Activated CD8-positive, alpha-beta memory T cell treated with anti-CD3 and anti-CD28 coated beads, Interleukin-2, amount 50 U/mL, for 48 hours (primary cell): ENCODE data around the gene RBMS3.

Source experiments
- DNase-seq: peaks from one replicate; pipeline ENCODE4 v3.0.0-alpha.2; 2020

Gene RBMS3

DNA sequence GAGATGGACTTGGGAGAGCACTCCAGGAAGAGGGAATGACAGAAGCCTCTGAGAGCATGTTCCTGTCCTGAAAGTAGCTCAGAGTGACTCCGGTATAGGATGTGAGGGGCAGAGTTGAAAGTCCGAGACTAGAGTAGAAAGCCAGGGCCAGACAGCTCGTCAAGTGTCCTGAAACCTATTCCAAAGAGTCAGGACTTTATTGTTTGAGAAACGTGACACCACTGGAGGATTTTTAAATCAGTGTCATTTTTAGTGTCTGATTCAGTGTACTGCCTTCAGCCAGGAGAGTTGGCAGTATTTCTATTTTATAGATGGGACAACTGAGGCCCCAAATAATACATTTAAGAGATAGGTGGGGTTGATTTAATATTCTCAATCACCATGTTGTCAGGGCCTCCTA is 1.6 kb upstream of the RBMS3 start:
- no peak for DNase-seq

DNA sequence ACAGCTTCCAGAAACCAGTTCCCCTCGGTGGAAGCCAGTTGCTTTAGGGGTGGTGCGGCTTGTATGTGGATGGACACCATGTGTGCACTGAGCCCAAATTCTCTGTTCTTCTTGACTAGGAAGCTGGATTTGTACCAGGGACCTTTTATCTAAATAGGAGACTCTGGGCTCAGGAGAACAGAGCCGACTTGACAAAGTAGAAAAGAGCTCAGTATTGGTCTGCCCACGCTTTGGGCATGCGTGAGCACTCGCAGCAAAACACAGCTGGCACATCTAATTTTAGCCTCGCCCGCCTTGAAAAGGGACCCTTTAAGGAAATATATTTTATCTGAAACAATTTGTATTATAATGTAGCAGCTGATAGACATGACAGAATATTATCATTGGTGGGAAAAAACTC is 1.1 kb upstream of the RBMS3 start:
- no peak for DNase-seq

- DNase-seq, result no peak
Measured at GRCh38 chr3:29281094-29281343, 148 bp downstream of the RBMS3 start.

DNA sequence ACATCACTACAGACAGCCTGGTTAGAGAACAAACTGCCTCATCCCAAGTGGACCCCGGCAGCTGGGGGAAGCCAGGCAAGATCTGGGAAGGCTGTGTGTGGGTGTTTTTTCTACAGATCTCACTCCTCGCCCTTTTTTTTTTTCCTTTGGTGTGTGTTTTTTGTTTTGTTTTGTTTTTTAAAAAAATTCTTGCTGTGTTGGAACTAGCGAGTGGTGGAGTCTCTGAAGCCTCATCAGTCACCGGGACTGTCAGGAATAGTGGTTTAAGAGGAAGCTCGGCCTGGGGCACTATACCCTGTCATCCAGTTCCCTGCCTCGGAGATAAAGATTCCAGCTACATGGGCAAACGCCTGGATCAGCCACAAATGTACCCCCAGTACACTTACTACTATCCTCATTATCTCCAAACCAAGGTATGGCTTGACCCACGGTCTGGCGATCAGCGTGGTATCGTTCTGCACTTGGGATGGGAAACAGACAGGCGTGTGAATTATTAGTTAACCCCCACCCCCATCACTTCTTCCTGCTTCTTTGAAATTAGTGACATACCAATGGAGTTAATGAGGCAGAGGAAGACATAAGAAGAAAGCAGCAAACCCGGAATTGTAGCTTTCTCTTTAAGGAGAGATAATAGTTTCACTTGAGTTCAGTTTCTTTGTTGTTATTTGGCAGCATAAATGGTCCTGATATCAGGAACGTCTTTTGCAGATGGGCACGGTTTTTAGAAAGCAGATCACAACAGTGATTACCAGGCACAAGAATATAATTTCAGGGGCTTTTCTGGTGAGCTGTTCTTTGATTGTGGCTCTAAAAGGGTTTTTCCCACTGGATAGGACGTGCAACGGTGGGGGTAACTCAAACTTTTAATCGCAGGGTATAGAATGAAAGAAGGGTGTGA is 722 bp downstream of the RBMS3 start:
- DNase-seq, result no peak

DNA sequence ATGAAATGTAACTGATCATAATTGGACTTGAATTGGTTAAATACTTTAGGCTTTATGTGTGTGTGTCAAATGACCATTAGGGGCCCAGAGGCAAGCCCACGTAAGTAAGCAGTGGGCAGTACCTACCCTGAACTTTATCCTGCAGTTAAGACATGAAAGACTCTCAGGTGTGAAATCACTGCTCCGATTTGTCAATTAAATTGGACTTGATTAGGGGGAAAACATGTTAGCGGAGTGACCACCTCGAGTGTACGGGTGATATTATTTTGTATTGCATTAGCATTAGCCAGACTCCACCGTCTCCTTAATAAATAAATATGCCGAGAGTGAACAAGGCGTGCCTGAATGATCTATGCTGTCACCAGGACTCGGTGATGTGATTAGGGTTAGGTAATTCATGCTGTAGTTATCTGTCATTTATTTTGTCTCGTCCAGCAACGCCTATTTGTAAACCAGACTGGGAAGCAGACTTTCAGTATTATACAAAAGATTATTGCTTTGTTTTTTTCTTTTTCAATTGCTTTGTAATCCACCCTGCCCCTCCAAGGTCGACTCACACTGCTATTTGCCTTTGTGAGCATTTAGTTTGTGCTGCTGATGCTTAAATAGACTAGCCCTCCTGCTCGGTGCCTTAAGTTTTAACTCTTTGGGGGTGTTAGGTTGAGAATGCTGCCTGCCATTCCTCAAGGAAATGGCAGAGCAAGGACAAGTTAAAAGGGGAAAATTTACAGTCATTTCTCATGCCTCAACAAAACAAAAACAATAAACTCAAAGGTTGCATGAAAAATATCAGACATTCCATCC is 1.8 kb downstream of the RBMS3 start:
- DNase-seq, result no peak

DNA sequence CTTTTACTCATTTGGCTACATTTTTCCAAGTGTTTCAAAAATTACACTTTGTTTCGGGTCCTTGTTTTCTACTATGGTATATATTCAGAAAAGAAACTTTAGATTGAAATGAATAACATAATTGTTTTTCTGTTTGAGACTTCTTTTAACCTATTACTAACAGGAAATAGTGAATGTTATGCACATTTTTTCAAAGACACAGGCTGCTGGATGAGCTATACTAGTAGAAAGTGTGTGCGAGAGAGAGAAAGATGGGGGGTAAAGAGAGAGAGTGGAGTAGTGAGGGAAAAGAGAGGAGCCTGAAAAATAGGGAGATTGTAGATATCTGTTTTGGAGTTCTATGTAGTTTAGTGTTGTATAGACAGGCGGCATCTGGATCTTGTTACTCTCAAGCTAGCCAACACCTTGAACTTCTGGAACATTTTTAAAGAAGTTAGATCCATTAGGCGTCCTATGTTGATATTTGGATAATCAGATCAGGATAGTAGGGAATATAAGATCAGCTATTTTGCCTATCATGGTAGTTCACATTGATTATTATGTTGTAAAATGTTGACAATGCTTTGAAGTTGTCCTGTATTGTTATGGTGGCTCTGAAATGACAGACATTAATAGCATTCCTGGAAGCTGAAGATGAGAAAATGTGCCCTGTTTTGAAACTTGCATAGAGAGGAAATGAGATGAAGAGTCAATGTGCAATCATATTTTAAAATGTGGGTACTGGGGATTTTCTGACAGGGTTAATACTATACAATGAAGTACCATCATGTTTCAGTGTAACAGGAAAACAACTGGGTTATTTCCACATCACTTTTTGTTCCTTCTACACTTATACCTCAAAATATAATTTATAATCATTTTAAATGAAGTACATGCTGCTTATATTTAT is 2.6 kb downstream of the RBMS3 start:
- no peak for DNase-seq

DNA sequence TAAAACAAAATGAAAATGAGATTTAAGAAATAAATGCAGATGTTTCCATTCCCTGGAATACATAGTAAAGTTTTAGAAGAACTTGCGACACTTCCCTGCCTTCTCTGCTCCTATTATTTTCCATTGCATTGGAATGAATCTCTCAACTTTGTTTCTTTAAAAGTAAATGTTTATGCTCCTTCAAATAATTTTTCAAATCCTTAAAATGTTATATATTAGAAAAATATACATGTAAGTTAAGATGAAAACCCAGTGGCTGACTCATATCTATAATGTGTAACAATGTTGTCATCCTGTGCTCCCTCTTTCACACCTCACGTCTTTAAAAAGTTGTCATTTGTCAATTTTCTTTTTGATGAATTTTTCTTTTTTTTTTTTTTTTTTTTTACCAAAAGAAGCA is 3.6 kb downstream of the RBMS3 start:
- no peak for DNase-seq

DNA sequence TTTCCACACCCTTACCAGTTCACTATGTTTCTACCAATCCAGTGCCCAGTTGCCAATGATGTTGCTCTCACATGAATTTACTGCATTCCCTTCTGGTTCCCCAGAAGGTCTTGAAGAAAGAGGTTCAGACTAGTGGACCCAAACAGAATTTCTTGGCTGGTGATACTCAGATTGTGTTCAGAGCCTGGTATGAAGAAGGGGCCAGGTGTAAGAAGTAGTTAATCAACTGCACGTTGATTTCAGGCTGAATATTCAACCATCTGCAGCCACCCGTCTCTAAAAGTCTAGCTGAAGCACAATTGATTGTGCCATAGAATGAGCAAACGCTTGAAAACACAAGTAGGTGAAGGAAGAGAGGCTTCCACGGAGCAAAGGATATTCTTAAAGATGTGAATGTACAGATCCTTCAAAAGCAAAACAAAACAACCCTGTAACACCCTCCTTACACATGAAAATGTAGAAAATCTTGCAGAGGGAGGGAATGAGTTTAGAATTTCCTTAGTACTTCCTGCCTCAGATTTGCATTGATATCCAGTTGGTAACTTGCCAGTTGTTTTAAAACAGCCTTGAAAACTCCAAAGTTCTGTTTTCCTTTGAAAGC is 4.7 kb downstream of the RBMS3 start:
- no peak for DNase-seq

DNA sequence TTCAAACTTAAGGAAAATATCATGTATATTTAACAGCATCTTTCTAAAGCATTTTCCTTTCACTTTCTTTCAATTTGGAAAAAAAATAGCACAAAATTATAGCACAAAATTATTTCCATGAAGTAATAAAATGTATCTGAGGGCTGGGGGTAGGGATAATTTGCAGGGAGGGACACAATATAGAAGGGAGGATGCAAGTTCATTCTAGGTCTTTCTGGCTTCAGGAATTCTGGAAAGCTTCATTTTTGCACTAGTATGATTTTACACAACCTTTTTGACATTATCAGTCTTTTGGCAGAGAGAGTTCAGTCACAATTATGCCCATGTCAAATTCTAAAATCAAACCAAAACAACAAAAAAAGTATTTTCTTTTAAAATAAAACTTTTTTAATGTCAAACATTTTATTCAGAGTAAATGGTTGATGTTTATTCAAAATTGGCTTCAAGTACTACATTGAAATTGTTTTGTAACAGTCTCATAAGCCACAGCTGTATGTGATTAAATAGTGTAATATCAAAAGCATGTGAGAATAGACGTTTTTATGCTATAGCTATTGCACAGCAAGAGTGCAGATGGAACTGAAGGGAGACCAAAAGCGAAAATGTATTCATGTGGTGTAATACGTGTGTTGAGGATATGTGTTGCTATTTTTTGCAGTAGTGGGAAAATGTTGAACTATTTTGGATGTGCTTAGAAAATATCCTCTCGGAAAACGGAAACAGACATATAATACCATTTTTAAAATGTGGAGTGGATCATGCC is 5.8 kb downstream of the RBMS3 start:
- DNase-seq, result no peak

- DNase-seq, result no peak
Measured at GRCh38 chr3:29290596-29290995, 9.7 kb downstream of the RBMS3 start.

DNA sequence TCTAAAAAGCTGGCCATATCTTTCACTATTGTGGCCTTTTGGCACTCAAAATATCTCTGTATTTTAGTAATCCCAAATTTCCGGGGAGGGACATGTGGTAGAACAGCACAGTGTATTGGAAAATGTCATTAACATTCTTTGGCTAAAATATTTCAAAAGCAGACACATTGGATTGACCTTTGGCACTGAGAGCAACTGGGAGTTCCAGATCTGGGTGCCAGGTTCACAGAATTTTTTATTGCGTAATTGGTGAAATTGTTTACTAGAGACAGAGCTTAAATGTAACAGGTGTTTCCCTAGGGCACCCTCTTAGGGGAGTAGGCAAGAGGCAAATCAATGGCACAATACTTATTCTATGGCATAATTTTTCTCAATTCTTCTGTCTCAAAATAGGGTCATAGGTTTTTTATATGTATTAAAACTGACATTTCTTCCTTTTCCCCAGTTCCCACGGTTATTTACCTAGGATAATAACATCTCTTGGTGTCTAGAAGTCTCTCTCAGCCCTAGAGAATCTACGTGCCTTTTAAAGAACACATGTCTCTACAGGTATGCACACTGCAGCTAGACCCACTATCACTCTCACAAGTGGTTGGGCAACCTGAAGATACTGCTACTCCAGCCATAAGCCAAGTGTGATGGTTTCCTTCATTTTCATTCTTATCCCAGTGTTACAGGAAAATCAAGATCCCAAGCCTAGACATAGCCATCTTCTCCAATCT is 10.6 kb downstream of the RBMS3 start:
- no peak for DNase-seq

GRCh38 chr3:29291982-29292363 is 11.1 kb downstream of the RBMS3 start:
- no peak for DNase-seq

DNA sequence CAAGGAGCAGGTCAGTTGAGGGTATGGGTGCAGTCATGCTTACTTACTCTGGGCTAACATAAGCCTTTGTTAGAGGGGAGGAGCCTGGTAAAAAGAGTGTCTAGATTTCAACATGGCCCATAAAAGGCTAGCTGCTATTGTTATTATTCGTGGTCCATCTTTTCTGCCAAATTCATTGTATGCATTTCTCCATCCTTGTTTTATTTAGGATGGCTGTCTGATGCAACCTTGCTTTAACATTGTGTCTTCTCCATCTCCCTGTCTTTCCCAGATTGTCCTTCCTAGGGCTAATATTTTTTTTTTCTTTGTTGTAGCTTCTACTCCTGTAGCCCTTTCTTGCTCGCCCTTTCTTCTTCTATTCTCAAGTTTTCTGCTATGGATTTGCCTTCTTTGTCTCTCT is 12.6 kb downstream of the RBMS3 start:
- DNase-seq, result no peak

DNA sequence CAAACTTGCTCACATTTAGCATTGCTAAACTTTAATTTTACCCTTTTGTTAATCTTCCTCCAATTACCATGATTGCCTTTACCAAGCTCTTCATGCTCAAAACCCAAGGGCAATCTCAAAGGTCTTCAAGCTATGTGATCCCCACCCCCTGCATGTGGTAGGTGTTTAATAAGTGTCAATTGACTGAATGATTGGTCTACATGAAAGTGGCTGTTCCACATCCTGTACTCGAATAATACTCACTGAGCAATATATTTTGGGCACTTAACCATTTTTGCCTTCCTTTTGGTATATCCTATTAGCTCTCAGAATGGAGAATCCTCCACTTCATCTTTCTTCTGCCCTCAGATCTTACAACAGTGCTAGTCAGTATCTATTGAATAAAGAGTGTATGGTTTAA is 17.1 kb downstream of the RBMS3 start:
- no peak for DNase-seq

DNA sequence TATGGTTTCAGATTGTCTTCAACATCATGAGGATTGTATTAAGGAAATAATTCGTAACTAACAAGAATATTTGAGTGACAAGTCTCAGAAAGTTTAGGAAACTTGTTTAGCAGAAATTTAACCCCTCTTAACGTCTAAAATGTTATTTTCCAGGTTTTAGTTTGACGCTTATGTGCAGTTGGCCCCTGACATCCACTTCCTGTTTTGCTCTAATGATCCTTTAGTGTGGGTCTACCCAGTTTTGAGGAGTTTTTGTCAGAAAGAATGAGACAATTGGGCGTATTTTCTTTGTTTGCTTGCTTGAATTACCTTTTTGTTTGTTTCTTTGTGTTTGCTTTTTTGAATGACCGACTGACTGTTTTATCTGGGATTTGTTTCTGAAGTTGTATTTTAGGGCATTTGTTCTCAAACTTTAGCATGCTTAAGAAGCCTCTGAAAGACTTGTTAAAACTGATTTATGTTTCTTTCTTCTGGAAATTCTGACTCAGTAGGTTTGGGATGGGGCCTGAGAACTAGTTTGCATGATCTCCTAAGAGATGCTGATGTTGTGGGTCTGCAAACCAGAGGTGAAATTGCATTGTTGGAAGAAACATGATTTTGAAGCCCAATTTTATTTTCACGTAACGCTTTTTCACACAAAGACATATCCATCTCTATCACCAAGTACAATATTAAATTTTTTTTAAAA is 20.6 kb downstream of the RBMS3 start:
- DNase-seq, result no peak

DNA sequence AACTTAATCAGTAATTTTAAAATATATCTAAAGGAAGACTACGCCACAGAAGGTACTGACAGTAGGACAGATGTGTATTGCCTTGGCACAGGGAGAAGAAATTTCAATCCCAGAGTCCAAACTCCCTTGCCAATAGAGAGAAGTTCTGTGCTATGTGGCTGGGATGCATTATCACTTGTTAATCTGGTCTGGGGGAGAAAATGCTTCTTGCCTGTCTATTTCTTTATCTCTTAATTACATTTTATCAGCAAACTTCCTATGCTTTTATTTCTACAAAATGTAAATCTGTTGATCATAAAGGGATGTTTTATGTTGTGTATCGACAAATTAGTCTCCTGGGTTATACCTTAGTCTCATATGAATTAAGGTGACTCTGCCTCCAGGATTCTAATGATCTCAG is 21.7 kb downstream of the RBMS3 start:
- no peak for DNase-seq

- no peak for DNase-seq
Measured at GRCh38 chr3:29307295-29307694, 26.4 kb downstream of the RBMS3 start.

DNA sequence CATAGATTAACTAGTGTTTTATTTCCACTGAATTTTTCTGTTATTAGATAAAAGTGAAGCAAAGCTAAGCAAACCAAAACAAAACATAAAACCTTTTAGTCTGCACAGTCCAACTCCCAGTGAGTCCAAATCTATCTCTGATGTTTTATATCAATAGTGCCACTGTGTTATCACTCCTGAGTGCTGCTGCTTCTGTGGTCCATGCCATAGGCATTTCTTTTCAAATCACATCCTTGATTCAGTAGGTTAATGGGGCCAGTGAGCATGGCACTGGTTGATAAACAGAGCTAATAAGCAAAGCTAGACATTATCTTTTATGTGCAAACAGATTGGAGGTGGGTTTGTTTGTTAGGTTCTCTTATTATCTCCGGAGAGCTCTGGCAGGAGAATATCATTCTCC is 30.0 kb downstream of the RBMS3 start:
- no peak for DNase-seq

- DNase-seq, result no peak
Measured at GRCh38 chr3:29311795-29312194, 30.9 kb downstream of the RBMS3 start.

GRCh38 chr3:29312395-29312794 is 31.5 kb downstream of the RBMS3 start:
- no peak for DNase-seq

- no peak for DNase-seq
Measured at GRCh38 chr3:29312960-29313452, 32.1 kb downstream of the RBMS3 start.
